T47D (cell line): Measurements from ENCODE around the gene HSPG2.

Experiments used
- DNase-seq, 2 experiments: peaks; one replicate each; pipeline versions ENCODE4 v3.0.0 to v3.0.0-alpha.2; 2011 to 2012; ENCODE audit warnings: low read depth in 1 of 2, low spot score in 1 of 2
- JUND ChIP-seq: IDR thresholded peaks from 2 replicates; pipeline ENCODE4 v1.6.1; 2012; ENCODE audit warnings: low read depth
- in situ Hi-C: cut with HindIII; loops from 2 replicates; pipeline ENCODE4 v1.10.0; 2016; ENCODE audit warnings: low sequenced_read_pairs, low pct_unique_long_range_greater_than_20kb

Gene HSPG2

GRCh38 chr1:21869620-21870121 is 67.4 kb downstream of the HSPG2 start:
- peak; percentile 67 to 73 for DNase-seq
- TF ChIP-seq JUND, result no peak
- in situ Hi-C loops, result no loop called here

DNA sequence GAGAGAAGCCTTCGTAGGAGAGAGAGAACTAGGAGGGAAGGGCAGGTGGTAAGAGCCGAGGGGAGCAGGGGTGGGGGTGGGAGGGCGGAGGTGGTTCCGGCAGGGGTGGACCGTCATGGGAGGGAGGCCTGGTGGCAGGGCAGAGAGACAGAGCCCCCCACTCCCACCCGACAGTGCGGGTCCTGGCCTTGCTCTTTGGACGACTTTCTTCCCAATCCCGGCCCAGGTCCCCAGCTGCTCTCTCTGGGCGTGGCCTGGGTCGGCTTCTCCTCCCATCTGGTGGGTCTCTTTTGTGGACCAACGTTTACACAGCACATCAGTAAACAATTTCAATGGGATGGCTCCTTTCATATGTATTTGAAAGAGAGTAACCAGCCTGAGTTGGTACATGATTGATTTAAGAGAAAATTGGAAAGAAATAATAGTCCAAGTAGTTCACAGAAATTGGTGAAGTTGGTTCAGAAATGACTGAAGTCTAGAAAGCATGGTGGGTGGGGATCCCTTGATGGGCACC is 68.1 kb downstream of the HSPG2 start:
- DNase-seq, result no peak
- in situ Hi-C loops, result no loop called here
- no peak for TF ChIP-seq JUND

DNA sequence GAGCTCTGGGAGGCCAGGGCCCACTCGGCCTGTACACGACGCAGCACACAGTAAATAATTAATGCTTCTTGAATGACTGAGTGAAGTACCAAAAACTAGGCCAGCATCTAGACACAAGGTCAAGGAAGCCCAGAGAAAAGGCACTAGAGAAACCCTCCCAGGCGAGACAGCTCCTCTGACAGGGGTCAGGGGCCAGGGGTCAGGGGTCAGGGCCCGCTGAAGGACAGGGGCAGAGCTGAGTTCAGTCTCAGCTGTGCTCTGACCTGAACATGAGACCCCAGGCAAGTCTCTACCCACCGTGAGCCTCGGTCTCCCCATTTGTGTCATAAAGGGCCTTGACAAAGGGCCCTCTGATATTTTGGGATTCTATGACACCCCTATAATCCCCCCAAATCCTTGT is 68.6 kb downstream of the HSPG2 start:
- DNase-seq, result no peak
- in situ Hi-C loops, result no loop called here
- TF ChIP-seq JUND, result no peak

GRCh38 chr1:21867451-21867996 is 69.6 kb downstream of the HSPG2 start:
- no peak for DNase-seq
- TF ChIP-seq JUND, result no peak
- in situ Hi-C loops, result no loop called here

DNA sequence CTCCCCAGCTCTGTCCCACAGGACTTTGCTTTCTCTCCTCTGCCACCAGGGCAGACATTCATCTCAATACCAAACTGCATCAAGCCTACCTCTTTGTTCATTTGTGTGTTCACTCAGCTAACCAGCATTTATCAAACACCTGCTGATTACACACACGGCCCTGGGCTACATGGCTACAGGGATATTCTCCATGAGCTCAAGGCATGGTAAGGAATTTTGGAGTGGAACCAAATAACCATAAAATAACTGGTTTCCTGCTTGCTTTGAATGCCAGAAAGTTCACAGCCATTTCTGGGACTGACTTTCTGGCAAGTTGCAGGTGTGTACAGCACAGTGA is 70.4 kb downstream of the HSPG2 start:
- peak in 1 of 2 experiments; percentile 17 for DNase-seq
- TF ChIP-seq JUND, result no peak
- in situ Hi-C loops, result no loop called here

DNA sequence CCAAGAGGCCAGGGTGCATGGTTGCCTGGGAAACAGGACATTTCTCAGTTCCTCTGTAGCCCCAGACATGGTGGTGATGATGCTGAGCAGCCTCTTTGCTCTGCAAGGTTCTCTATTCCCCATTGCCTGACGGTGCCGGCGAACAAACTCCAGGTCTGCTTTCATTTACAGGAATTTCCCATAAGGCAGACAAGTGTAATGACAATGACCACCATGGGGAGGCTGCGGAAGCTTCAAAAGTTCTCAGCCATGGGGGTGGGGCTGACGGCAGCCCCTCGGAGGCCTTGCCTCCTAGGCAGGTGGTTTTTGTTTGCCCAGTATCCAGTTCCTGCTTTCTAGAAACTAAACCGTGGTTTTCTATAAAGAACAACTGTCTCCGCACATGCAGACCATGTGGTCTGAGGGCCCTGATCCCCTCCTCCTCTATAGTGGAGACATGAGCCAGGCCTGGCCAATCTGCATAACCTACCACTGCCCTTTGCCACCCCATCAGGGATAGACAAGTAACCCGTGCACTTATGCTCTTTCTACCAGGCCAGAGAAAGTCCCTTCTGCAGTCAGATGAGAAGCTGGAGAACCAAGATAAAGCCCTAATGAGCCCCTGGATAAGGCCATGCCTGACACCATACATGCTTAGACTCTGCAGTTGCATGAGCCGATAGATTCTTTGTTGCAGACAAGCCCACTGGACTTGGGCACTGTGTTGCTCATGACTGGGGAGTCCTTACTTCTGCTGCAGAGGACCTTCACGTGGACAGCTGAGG is 71.0 kb downstream of the HSPG2 start:
- in situ Hi-C loops, result no loop called here
- TF ChIP-seq JUND, result no peak
- peak in 1 of 2 experiments; percentile 5 for DNase-seq

DNA sequence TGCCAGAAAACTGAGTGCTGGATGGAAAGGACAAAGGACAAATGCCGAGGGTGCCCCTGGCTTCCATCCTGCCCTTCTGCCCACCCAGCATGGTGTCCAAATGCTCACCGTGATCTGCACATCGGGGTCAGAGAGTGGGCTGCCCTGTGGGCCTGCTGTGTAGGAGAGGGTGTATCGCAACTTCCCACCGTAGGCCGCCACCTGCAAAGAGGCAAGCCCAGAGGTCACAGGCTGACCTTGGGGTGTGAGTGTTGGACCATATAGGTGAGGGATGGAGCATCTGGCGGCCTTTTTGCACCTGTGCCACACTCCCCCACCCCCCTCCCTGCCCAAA is 71.5 kb downstream of the HSPG2 start:
- in situ Hi-C loops, result no loop called here
- no peak for TF ChIP-seq JUND
- no peak for DNase-seq

DNA sequence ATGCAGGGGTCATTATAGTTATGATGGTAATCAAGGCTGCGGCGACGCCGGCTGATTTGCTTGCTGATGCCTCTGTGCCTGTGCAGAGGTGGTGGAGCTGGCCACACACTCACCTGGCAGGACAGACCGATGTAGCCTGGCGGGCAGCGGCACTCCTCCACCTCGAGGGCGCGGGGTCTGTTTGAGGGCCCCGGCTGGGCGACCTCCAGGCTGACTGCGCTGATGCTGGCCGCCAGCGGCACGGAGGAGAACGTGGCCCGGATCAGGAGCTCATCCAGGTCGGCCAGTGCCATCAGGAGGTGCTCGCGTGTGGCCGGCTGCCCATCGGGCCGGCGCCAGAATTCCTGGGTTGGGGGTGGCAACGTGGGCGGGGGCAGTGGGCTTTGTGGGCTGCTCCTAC is 72.4 kb downstream of the HSPG2 start:
- DNase-seq, result no peak
- in situ Hi-C loops, result no loop called here
- TF ChIP-seq JUND, result no peak

DNA sequence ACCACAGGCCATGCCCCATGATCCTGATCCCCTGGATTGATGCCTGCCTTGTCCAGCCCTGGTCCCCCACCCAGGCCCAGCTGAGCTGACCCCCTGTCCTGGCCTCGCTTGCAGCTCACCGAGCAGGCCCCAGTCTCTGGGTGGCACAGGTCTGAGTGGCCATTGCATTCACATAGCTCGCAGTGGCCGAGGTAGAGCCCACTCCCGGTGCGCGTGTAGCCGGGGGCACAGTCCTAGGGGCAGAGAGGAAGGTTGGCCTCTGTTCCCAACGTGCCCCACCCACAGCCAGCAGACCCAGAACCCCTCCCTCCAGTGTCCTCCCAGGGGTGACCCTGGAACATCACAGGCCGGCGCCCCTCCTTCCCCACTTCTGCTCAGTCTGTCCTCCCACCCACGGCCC is 73.1 kb downstream of the HSPG2 start:
- TF ChIP-seq JUND, result no peak
- DNase-seq, result no peak
- in situ Hi-C loops, result no loop called here

- no peak for DNase-seq
- TF ChIP-seq JUND, result no peak
- in situ Hi-C loops, result no loop called here
These were observed 75.3 kb downstream of the HSPG2 start for GRCh38 chr1:21861602-21862429.

DNA sequence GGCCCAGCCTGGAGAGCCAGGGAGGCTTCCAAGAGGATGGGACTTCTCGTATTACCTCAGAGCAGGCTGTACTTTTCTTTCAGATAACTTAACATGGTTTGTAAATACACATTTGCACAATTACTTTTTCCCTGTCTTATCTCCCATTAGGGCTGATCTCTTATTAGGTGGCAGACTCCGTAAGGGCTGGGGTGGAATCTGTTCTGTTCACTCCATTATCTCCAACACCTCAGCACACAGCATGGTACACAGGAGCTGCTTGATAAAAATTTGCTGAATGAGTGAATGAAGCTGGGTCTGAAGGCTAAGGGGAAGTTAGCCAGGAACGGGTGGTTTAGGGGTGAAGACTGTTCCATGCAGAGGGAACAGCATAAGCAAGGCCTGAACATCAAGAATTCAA is 76.1 kb downstream of the HSPG2 start:
- in situ Hi-C loops, result no loop called here
- no peak for DNase-seq
- no peak for TF ChIP-seq JUND

GRCh38 chr1:21859669-21860179 is 77.4 kb downstream of the HSPG2 start:
- no peak for DNase-seq
- in situ Hi-C loops, result no loop called here
- TF ChIP-seq JUND, result no peak
